ENCODE results near the gene PARD6G.

- no peak for TF ChIP-seq CTCF (IDR thresholded peaks at IDR 0.05)
- TF ChIP-seq EZH2 (IDR thresholded peaks at IDR 0.05) = no peak
Measured at GRCh38 chr18:80227472-80227871, 19.8 kb downstream of the PARD6G start.

Measured in neural progenitor cell (in vitro differentiated cells).